NCI-H1105 (cell line): ENCODE results near the gene AVPR2.

Source experiments
- DNase-seq: peaks from one replicate; lab custom pipeline; 2025; lab: John Stamatoyannopoulos, UW

AVPR2 gene

GRCh38 chrX:153913701-153914100, 9.2 kb downstream of the AVPR2 start:
- no peak for DNase-seq

- no peak for DNase-seq
Measured at GRCh38 chrX:153917869-153918268, 13.4 kb downstream of the AVPR2 start.

- no peak for DNase-seq
Measured at GRCh38 chrX:153919281-153919680, 14.8 kb downstream of the AVPR2 start.

- DNase-seq = no peak
Measured at GRCh38 chrX:153920546-153920945, 16.1 kb downstream of the AVPR2 start.

GRCh38 chrX:153921070-153921469, 16.6 kb downstream of the AVPR2 start:
- DNase-seq = no peak

GRCh38 chrX:153921511-153922446, 17.3 kb downstream of the AVPR2 start:
- no peak for DNase-seq

GRCh38 chrX:153922932-153923857, 18.7 kb downstream of the AVPR2 start:
- DNase-seq = peak; percentile 19

- peak; percentile 25 for DNase-seq
Measured at GRCh38 chrX:153924149-153924861, 19.8 kb downstream of the AVPR2 start.

GRCh38 chrX:153925387-153925738, 20.9 kb downstream of the AVPR2 start:
- DNase-seq = no peak

GRCh38 chrX:153925739-153926551, 21.5 kb downstream of the AVPR2 start, which contains the start of gene ARHGAP4:
TSS of gene ARHGAP4 (minus strand) at chrX:153926264. CDS start at chrX:153926202, 62 bp downstream.
- peak; percentile 44 for DNase-seq

- DNase-seq = no peak
Measured at GRCh38 chrX:153926552-153926857, 22.0 kb downstream of the AVPR2 start.

- peak; percentile 76 for DNase-seq
Measured at GRCh38 chrX:153926858-153927671, 22.6 kb downstream of the AVPR2 start.

- no peak for DNase-seq
Measured at GRCh38 chrX:153927672-153927921, 23.1 kb downstream of the AVPR2 start.

GRCh38 chrX:153927922-153928760, 23.7 kb downstream of the AVPR2 start:
- DNase-seq = peak; percentile 99

- DNase-seq = no peak
Measured at GRCh38 chrX:153928846-153929245, 24.4 kb downstream of the AVPR2 start.

GRCh38 chrX:153929576-153929975, 25.1 kb downstream of the AVPR2 start:
- DNase-seq = no peak

GRCh38 chrX:153930011-153930910, 25.8 kb downstream of the AVPR2 start:
- DNase-seq = no peak

GRCh38 chrX:153931151-153931550, 26.7 kb downstream of the AVPR2 start:
- no peak for DNase-seq

- no peak for DNase-seq
Measured at GRCh38 chrX:153931748-153932147, 27.3 kb downstream of the AVPR2 start.
